CD4-positive, alpha-beta T cell treated with Interleukin-2 at 100 ng/mL for 4 hours (primary cell): ENCODE data around the gene CAMSAP3.

Experiments used
- DNase-seq: peaks from one replicate; pipeline ENCODE4 v3.0.0-alpha.2; 2020; ENCODE audit warnings: low spot score

CAMSAP3 gene

DNA sequence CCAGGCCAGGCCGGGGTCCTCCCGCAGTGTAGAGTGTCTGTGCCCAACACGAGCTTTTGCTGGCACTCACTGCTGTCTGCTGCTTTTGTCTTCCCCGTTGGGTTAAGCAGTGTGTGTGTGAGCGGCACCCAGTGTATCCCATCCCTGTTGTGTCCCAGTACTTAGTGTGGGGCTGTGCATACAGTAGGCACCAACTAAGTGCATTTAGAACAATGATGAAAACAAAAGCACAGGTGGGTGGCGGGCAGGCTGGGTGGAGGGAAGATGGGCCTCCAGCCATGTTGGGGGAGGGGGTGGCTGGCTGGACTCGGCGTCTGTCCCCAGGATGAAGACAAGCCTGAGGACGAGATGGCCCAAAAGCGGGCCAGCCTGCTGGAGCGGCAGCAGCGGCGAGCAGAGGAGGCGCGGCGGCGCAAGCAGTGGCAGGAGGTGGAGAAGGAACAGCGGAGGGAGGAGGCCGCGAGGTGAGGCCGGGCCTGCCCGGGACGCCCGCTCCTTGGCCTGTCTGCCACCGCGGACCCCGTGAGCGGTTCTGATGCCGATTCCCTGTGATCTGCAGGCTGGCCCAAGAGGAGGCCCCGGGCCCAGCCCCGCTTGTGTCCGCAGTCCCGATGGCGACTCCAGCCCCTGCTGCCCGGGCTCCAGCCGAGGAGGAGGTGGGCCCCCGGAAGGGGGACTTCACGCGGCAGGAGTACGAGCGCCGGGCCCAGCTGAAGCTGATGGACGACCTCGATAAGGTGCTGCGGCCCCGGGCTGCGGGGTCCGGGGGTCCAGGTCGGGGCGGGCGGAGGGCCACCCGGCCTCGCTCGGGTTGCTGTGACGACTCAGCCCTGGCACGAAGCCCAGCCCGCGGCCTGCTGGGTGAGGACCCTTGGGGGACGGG, 19.4 kb downstream of the CAMSAP3 start:
- DNase-seq = no peak

- DNase-seq = no peak
Measured at GRCh38 chr19:7617172-7617571, 21.5 kb downstream of the CAMSAP3 start.

DNA sequence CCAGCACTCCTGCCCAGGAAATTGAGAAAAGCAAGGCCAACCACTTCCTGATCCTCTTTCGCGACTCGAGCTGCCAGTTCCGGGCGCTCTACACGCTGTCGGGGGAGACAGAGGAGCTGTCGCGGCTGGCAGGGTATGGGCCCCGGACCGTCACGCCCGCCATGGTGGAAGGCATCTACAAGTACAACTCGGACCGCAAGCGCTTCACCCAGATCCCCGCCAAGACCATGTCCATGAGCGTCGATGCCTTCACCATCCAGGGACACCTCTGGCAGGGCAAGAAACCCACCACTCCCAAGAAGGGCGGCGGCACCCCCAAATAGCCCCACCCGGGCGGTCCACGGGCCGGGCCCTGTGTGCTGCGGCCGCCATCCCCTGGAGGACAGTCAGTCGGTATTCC, 22.1 kb downstream of the CAMSAP3 start:
- DNase-seq = no peak

- DNase-seq = no peak
Measured at GRCh38 chr19:7618348-7618747, 22.7 kb downstream of the CAMSAP3 start.

DNA sequence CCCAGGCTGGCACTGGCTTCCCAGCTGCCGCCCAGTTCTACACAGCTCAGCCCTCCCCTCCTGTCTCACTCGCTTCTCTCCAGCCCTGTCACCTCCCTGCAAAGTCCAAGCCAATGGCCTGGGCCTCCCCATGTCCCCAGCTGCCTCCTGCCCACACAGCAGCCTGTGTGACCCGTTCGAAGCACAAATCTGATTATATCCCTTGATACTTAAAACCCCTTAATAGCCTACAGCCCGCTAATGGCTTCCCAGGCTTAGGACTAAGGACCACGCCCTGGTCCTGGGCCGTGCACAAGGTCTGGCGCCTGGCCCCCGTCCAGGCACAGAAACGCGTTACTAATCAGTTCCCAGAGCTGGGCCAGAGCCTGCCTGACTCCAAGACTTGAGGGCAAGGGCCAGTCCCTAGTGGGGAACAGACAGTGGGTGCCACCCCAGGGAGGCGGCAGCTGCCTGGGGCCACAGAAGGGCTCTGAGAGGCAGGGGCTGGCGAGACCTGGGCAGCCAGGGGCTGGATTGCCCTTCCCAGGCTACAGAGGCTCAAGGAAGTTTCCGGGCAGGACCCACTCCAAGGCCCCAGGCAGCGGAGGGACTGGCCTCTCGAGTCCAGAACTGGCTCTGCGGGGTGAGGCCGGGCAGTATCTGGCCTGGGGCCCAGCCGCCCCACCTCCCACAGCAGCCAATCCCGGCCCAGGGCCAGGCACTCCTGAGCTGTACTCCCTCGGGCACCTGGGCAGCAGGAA, 23.3 kb downstream of the CAMSAP3 start:
- no peak for DNase-seq

DNA sequence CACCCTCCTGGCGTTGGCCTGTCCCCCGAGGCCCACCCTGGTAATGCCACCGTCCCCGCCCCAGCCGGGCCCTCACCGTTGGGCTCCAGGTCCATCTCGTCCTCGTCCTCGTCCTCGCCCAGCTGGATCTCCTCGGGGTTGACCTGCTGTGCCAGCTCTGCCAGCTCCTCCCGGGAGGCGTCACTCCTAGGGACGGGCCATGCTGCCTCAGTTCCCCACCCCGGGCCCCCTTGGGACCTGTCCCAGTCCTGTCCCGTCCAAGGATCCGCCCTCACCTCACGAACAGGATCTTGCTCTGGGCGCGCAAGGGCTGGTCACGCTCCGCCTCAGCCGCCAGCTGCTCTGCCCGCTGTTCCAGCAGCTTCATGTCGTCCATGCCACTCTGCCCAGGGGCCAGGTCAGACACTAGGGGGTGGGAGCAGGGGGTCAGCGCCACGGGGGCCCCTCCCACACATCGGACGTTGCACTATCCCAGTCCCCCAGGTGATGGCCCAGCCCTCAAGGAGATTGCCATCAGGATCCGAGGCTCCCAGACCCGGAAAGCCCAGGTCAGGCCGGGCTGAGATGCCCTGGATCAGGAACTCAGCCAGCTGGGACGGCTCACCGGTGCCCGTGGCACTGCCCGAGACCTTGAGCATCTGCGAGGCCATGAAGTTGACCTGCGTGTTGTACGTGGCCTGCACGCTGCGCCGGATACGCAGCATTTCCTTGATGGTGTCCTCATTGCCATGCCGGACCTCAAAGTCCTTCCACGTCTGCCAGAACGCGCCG, 24.2 kb downstream of the CAMSAP3 start:
- no peak for DNase-seq

DNA sequence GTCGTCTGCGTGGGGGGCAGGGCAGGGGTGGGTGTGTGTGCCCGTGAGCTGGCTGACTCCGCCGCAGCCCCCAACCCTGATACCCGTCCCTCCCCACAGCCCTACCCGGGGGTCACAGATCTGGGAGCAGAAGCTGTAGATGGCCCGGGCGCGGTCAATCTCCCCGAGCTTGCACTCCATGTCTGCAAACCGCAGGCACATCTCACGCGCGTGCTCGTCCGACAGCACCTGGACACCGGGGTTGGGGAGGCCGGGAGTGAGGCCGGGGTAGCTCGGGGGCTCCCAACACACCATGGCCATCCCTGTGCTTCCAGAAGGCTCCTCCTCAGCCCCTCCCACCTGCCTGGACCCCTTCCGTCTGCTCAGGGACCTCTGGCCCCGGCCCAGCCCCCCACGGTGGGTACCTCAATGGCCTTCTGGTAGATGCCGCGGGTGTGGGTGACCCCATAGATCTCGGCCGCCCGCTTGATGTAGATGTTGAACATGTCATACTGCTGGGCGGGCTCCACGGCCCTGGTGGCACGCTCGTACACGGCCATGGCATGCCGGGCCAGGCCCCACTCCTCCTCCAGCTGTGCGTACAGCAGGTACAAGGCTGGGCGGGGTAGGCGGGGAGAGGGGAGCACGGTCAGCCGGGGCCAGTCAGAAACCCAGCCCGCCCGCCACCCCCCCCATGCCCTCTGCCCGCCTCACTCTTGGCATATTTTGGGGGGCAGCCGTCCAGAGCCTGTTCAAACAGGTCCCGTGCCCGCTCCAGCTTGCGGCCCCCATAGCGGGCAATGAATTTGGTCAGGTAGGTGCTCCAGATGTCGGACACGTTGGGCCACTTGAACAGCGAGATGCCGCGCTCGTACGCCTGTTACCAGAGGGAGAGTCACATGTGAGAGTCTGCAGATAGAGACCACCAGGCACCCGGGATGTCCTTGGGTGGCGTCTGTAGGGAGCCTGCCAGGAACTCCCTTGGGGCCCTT, 25.1 kb downstream of the CAMSAP3 start:
- DNase-seq = no peak

GRCh38 chr19:7622933-7623685, 27.4 kb downstream of the CAMSAP3 start:
- no peak for DNase-seq

DNA sequence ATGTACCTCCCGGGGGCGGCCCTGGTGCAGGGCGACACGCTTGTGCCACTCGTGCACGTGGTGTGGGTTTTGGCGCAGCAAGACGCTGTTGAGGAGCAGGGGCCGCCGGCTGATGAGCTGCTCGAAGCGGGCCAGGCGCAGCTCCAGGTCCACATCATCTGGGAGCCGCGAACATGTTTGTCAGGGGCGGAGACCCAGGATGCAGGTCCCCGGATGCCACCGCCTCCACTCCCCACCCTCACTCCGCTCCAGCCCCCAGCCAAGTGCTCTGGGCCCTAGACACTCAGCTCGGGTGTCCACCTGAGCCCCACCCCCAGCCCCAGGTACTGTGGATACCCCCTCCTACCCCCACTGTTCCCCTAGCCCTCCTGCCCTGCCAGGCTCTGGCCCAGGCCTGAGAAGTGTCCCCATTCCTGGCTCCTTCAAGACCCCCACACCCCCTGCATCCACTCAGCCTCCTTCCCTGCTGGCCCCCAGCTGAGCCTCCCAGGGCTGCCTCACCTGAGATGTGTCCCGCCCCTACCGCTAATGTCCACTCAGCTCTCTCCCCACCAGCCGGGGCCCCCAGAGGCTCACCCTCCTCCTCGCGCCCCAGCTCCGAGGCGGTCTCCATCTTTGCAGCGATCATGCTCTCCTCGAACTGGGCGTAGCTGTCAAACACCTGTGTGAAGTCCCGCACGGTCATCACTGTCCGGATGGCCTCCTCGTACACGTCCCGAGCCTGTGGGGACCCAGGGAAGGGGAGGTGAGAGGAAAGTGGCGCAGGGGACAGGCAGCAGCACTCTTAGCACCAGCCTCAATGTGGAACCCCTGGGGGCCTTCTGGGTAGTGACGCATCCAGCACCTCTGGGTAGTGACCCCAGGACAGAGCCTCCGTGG, 28.3 kb downstream of the CAMSAP3 start:
- DNase-seq = no peak

- no peak for DNase-seq
Measured at GRCh38 chr19:7624810-7625209, 29.1 kb downstream of the CAMSAP3 start.

DNA sequence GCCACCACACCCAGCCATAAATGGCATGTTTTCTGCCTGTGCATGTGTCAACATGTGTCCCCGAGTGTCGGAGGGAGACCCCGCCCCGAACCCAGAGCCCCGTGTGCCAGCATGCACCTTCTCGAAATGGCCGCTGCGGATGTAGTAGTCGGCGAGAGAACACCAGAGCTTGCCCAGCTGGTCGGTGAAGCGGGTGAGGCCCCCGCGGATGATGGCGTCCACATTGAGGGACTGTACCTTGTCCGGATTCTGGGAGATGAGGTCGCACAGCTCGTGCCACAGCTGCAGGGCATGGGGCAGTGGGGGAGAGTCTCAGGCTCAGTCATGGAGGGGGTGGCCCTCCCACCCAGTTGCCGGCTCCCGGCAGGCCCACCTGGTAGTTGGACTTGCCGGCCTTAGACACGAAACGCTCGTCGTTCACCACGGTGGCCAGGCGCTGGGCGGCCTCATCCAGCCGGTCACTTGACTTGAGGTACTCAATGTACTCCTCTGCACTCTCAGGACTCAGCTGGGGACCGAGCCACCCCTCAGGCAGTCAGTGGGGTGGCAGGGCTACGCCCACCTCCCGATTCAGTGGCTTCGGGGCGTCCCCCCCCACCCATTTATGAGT, 30.2 kb downstream of the CAMSAP3 start:
- no peak for DNase-seq

GRCh38 chr19:7627166-7627565, 31.5 kb downstream of the CAMSAP3 start:
- no peak for DNase-seq

DNA sequence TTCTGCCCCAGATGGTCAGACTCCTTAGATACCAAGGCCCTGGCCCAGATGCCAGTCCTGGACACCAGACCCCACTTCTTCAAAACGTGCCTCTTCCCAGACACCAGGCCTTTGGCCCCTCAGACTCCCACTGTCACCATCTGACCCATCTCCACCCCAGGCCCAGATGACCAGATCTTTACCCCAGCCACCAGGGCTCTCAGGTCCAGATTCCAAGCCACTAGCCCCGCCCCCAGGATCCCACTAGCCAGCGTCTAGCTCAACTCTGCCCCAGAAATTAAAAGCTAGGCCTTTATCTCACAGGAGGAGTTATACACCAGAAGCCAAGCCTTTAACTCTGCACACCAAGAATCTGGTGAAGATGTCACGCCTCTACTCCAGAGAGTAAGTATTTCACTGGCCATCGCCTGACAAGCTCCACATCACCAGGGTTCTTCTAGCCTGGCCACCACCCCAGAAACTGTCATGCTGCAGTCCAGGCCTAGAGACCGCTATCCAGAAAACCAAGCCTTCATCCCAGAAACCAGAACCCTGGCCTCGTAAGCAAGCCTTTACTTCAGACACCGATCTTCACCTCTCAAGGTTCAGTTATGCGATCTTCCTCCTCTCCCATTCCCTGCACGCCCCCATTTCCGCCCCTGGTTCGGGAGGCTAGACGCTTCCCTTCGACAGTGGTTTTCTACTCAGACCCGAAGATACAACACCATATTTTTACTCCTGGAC, 33.1 kb downstream of the CAMSAP3 start:
- DNase-seq = no peak

DNA sequence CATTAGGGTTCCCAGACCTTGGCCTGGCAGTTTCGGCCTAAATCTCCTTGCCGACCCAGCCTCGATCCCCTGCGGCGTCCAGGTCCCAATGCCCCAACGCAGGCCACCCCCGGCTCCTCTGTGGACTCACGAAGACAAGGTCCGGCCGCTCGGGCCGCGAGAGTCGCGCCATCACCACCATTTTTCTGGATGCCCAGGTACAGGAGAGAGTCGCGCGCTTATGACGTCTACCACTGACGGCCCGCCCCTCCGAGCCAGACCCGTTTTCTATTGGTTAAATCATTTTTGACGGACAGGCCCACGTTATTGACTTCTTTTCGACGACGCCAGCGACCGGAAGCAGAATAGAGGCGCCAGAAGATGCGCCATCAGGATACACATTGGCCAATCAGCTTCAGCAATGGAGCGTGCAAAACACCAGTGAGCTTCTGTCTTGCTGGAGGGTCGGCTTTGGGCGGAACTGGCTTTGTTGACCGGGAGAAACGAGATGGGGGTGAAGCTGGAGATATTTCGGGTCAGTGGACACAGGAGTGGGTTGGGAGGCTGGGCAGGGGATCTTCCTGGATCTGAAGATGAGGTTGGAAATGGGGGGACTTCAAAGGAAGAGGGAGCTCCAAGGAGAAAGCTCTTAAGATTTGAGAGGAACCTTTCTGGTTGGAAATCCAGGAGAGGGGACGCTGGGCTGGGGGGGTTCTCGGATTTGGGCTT, 33.8 kb downstream of the CAMSAP3 start, which contains the start of the genes PET100 and XAB2:
PET100 (plus strand) TSS at position 447 of the 708 bp plus-strand sequence; CDS start at position 488, 41 bp downstream.
XAB2 (minus strand) TSS at position 199 of the 708 bp plus-strand sequence; CDS start at position 181, 18 bp downstream.
- peak; percentile 98 for DNase-seq

DNA sequence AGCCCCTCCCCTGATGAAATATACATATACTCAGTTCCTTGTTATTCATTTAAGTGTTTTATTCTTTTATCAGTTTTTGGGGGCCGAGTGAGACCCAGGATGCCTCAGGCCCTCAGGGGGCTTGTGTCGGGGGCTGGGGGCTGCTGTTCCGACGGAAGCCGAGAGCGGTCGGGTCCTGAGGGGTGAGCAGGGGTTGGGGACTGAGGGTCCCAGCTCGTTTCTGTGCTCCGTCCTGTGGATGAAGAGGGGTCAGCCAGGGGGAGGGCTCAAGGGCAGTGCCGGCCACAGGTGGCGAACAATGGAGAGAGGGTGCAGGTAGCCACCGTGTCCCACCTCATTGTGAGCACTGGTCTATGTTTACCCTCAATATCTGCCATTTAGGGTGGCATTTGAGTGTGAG, 35.9 kb downstream of the CAMSAP3 start:
- no peak for DNase-seq

DNA sequence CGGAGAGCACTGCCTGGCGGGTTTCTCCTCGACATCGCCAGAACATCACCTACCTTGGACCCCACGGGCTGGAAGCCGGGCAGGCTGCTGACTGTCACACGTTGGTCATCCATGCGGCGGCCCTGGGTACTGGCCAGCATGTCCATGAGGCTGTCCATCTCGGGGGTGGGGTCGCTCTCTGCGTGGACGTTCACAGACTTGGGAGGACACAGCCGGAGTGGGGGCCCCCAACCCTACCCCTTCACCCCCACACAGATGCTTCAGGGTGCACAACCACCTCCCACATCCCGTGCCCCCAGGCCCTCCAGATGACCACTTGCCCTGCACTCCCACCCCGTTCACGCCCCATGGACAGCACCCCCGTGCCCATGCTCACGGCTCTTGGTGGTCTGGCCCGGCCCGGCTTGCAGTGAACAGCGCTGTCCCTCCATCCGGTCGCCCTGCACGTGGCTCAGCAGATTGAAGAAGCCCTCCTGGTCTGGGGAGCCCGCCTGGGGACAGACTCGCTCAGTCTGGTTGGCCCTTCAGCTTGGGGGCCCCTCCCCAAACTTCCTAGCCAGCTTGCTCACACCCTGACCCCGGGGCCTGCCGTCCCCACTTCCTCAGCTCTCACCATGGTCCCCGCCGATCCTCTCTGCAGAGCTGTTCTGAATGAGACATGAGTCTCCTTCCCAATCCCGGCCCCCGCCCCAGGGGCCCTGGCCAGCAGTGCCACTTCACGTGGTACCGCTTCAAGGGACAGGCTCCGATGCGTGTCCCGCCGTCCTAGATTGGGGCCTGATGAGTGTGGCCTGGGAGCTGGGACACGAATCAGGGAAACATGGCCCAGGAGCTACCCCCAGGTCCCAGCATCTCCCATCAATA, 36.9 kb downstream of the CAMSAP3 start:
- no peak for DNase-seq

- no peak for DNase-seq
Measured at GRCh38 chr19:7633698-7634097, 38.0 kb downstream of the CAMSAP3 start, which contains the start of gene PCP2. Gene PCP2 (minus strand): TSS chr19:7633719. CDS start chr19:7633457, 262 bp downstream.
